Measurements from ENCODE around the gene DUSP18.
A peak's percentile ranks its signal among the peaks of the same experiment; 100 is the strongest.
"Not testable (repeated sequence)": the region's sequence is repeated elsewhere in the genome, so short reads cannot be mapped to it uniquely, and the experiment has no call there.

Gene DUSP18

GRCh38 chr22:30636226-30637077, 31.2 kb downstream of the DUSP18 start:
- no peak for DNase-seq
- Histone ChIP-seq H3K36me3 (no peaks in the 10 kb centered on the region), H3K27ac (peak overlapping the region; percentile 85 to 93), H3K27me3 (no peaks in the 10 kb centered on the region), H3K9me3 (no peaks in the 10 kb centered on the region), H3K4me1 (peaks cover 9 to 40% (median 26%) of the 10 kb centered on the region in 4 donors), H3K4me3 (peak overlapping the region; percentile 77 to 82)
- intact Hi-C loops (cut with DNase I; ENCODE audit: low total_unique reads): loop anchor here (5.0 kb wide), 1 partner anchor 286 kb away; no protein-coding TSS in a partner anchor
- TF ChIP-seq, protein P1, sequence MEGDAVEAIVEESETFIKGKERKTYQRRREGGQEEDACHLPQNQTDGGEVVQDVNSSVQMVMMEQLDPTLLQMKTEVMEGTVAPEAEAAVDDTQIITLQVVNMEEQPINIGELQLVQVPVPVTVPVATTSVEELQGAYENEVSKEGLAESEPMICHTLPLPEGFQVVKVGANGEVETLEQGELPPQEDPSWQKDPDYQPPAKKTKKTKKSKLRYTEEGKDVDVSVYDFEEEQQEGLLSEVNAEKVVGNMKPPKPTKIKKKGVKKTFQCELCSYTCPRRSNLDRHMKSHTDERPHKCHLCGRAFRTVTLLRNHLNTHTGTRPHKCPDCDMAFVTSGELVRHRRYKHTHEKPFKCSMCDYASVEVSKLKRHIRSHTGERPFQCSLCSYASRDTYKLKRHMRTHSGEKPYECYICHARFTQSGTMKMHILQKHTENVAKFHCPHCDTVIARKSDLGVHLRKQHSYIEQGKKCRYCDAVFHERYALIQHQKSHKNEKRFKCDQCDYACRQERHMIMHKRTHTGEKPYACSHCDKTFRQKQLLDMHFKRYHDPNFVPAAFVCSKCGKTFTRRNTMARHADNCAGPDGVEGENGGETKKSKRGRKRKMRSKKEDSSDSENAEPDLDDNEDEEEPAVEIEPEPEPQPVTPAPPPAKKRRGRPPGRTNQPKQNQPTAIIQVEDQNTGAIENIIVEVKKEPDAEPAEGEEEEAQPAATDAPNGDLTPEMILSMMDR (IDR thresholded peaks at IDR 0.05): no peak

DNA sequence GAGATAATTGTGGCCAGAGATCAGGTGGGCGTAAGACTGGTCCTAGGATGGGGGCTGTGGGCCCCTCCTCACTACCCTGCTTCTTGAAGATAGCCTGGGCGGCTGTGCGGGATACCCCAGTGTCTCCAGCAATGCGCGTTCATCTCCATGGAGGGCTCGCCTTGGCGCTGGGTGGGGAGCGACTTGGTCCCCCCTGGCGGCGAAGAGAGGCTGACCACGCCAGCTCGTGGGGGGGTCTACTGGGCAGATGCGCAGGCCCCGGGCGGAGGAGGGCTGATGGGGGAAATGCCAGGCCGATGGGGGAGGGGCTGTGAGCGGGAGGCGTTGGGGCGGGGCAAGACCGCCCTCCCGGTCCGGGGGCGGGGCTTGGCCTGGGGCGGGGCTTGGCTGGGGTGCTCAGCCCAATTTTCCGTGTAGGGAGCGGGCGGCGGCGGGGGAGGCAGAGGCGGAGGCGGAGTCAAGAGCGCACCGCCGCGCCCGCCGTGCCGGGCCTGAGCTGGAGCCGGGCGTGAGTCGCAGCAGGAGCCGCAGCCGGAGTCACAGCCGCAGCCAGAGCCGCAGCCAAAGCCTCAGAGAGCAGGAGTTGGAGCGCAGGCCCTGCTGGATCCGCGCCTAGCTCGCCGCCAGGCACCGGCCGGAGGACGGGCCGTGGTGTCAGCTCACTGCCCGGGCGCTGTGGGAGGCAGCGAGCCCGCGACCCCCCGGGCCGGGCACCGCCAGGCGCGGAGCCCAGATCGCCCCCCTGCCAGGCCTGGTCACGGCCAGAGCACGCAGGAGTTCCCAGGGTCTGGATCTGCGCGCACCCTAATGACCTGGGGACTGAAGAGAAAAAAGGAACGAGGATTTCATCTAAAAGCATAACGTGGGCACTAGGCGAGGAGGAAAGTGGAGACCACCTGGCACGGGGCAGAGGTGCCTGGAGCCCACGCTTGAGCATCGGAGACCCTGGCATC, 32.1 kb downstream of the DUSP18 start, which contains the start of gene SLC35E4:
TSS of gene SLC35E4 (plus strand) at position 509 of the 953 bp plus-strand sequence. CDS start 670 bp downstream, outside the sequence.
- intact Hi-C loops (cut with DNase I; ENCODE audit: low total_unique reads): loop anchor here (5.0 kb wide), 1 partner anchor 287 kb away; no protein-coding TSS in a partner anchor
- Histone ChIP-seq H3K36me3 (no peaks in the 10 kb centered on the region), H3K27ac (peak within 1 kb of the TSS; percentile 85 to 93), H3K9me3 (no peaks in the 10 kb centered on the region), H3K27me3 (no peaks in the 10 kb centered on the region), H3K4me1 (peaks cover 9 to 40% (median 26%) of the 10 kb centered on the region in 4 donors), H3K4me3 (peak within 1 kb of the TSS; percentile 77 to 82)
- peak; percentile 93 to 97 for DNase-seq
- TF ChIP-seq, protein P1 (IDR thresholded peaks at IDR 0.05): peak; percentile 24 to 42

DNA sequence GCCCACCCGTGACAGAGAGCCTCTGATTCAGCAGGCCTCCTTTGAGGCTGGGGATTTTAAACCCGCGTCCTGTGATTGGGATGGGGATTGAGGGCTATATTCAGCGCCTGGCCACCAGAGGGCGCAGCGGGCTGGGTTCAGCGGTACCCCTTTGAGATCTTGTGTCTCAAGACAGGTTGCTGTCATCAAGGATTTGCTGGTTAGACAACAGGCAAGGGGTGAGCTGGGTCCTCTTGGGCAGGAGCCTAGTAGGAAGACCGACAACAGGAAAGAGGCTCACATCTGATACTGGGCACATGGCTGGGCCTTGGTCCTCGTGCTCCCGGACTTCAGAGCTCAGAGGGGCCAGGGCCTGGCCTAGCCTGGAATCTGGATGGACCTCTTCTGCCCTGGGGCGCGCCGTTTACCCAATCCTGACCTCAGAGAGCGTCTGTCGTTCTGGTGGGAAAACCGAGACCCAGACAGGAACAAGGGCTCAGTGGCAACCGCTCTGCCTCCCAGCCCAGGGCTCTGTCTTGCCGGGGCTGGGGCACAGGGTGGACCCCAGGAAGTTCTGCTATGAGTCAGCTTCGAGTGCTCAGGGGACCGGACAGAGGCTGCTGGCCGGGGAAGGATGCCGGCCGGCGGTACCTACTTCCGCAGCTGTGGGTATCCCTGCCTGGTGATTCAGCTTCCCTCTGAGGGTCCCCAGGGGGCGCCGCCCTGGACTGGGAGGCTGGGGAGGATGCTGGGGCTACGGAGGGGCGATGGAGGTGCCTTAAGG, 33.0 kb downstream of the DUSP18 start:
- no peaks in the 10 kb centered on the region for H3K27me3 ChIP-seq
- intact Hi-C loops (cut with DNase I; ENCODE audit: low total_unique reads): loop anchor here (5.0 kb wide), 2 partner anchors 118 to 288 kb away; no protein-coding TSS in a partner anchor
- no peaks in the 10 kb centered on the region for H3K36me3 ChIP-seq
- peak overlapping the region; percentile 85 to 93 for H3K27ac ChIP-seq
- H3K4me1 ChIP-seq: peaks cover 9 to 40% (median 26%) of the 10 kb centered on the region in 4 donors
- DNase-seq: peak; percentile 82 to 93
- H3K9me3 ChIP-seq: no peaks in the 10 kb centered on the region
- TF ChIP-seq, protein P1 (IDR thresholded peaks at IDR 0.05): peak; percentile 97 to 98
- peak overlapping the region; percentile 77 to 82 for H3K4me3 ChIP-seq

GRCh38 chr22:30631469-30631868, 36.2 kb downstream of the DUSP18 start:
- not testable (repeated sequence) for H3K36me3 ChIP-seq, DNase-seq, H3K4me3 ChIP-seq, H3K27ac ChIP-seq, H3K27me3 ChIP-seq, H3K9me3 ChIP-seq
- peaks cover 4 to 19% (median 15%) of the 10 kb centered on the region in 4 donors for H3K4me1 ChIP-seq
- intact Hi-C loops (cut with DNase I; ENCODE audit: low total_unique reads): loop anchor here (5.0 kb wide), 1 partner anchor 121 kb away; no protein-coding TSS in a partner anchor

- no peaks in the 10 kb centered on the region for H3K36me3 ChIP-seq
- no peak overlapping the region for H3K4me3 ChIP-seq
- H3K27me3 ChIP-seq: no peaks in the 10 kb centered on the region
- no peaks in the 10 kb centered on the region for H3K9me3 ChIP-seq
- H3K4me1 ChIP-seq: no peaks in the 10 kb centered on the region
- TF ChIP-seq, protein P1 (IDR thresholded peaks at IDR 0.05): no peak
- no peak overlapping the region for H3K27ac ChIP-seq
- intact Hi-C loops (cut with DNase I; ENCODE audit: low total_unique reads): no loop called here
- no peak for DNase-seq
Measured at GRCh38 chr22:30628491-30628890, 39.2 kb downstream of the DUSP18 start.

Measured in tibial artery (tissue), 4 donors.